SU-DHL-6 (cell line): Measurements from ENCODE around the gene ZCCHC7.

Experiments used
- CTCF ChIP-seq: fragments of 200-600 bp; sonication (generic); IDR thresholded peaks from one replicate; pipeline ENCODE4 v1.5.1; 2017; ENCODE audit warnings: antibody characterized with exemption, mild to moderate bottlenecking, low read length, moderate library complexity; ENCODE audit not compliant: insufficient read depth, poor library complexity, severe bottlenecking
- EZH2phosphoT487 ChIP-seq: fragments of 200-600 bp; sonication (generic), shearing (Covaris generic); conservative IDR thresholded peaks from 2 replicates; pipeline ENCODE4 v1.6.1; 2018; ENCODE audit warnings: mild to moderate bottlenecking, antibody characterized with exemption, low read length, moderate library complexity, mixed read lengths

DNA sequence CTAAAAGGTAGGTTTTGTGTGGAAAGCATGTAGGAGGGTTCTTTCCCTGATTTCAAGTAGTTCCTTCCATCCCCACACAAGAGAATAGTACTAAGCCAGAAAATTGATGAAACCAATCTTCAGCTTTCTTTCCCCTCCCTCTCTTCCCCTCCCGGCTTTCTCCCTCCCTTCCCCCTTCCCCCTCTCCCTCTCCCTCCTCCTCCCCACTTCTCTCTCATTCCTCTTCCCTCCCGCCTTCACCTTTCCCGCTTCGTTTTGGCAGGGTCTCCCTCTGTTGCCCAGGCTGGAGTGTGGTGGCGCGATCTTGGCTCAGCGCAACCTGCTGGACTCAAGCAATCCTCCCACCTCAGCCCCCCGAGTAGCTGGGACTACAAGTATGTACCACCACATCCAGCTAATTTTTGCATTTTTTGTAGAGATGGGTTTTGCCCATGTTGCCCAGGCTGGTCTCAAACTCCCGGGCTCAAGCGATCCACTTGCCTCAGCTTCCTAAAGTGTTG is 85.8 kb downstream of the ZCCHC7 start:
- TF ChIP-seq EZH2phosphoT487 = no peak
- TF ChIP-seq CTCF = no peak
